Neutrophil (primary cell): ENCODE data around the gene WDR64.
"Not testable (repeated sequence)": the region's sequence is repeated elsewhere in the genome, so short reads cannot be mapped to it uniquely, and the experiment has no call there.

Source experiments
- H3K27ac ChIP-seq: fragments of 200-600 bp; sonication (generic); 2 replicates; pipeline ENCODE4 v1.5.1; 2016; ENCODE audit warnings: mild to moderate bottlenecking, moderate library complexity
- H3K27me3 ChIP-seq: fragments of 200-600 bp; sonication (generic); 2 replicates; pipeline ENCODE4 v1.6.0; 2016; ENCODE audit warnings: mild to moderate bottlenecking
- H3K36me3 ChIP-seq: fragments of 200-600 bp; sonication (generic); 2 replicates; pipeline ENCODE4 v1.5.1; 2017
- H3K4me1 ChIP-seq, 2 experiments: fragments of 200-600 bp in 1 of 2; sonication (generic) in 1 of 2; 1 replicate in 1 of 2; 2 replicates in 1 of 2; pipeline versions ENCODE4 v1.5.1 to v1.6.1; 2013 to 2016; ENCODE audit warnings: low read depth in 1 of 2, low read length in 1 of 2, mild to moderate bottlenecking in 1 of 2, moderate library complexity in 1 of 2; ENCODE audit not compliant: control insufficient read depth in 1 of 2, insufficient read depth in 1 of 2
- H3K4me3 ChIP-seq, 2 experiments: fragments of 200-600 bp in 1 of 2; sonication (generic) in 1 of 2; 1 replicate in 1 of 2; 2 replicates in 1 of 2; pipeline ENCODE4 v1.5.1; 2013 to 2016; ENCODE audit warnings: low read depth in 1 of 2, low read length in 1 of 2, mild to moderate bottlenecking in 1 of 2, moderate library complexity in 1 of 2
- H3K9me3 ChIP-seq: fragments of 200-600 bp; sonication (generic); 2 replicates; pipeline ENCODE4 v1.5.1; 2016
- CTCF ChIP-seq: fragments of 200-600 bp; sonication (generic); IDR thresholded peaks from 2 replicates; pipeline ENCODE4 v1.5.1; 2016; ENCODE audit warnings: antibody characterized with exemption

The WDR64 gene

GRCh38 chr1:241696815-241697639, 44.9 kb downstream of the WDR64 start:
- H3K27ac ChIP-seq: no peak overlapping the region
- no peaks in the 10 kb centered on the region for H3K36me3 ChIP-seq
- no peaks in the 10 kb centered on the region for H3K27me3 ChIP-seq
- TF ChIP-seq CTCF: no peak
- no peaks in the 10 kb centered on the region for H3K9me3 ChIP-seq
- H3K4me3 ChIP-seq: no peak overlapping the region
- no peaks in the 10 kb centered on the region for H3K4me1 ChIP-seq

GRCh38 chr1:241697640-241698018, 45.5 kb downstream of the WDR64 start:
- H3K4me3 ChIP-seq: no peak overlapping the region
- H3K4me1 ChIP-seq: no peaks in the 10 kb centered on the region
- H3K36me3 ChIP-seq: no peaks in the 10 kb centered on the region
- no peaks in the 10 kb centered on the region for H3K27me3 ChIP-seq
- H3K9me3 ChIP-seq: no peaks in the 10 kb centered on the region
- H3K27ac ChIP-seq: no peak overlapping the region
- TF ChIP-seq CTCF: no peak

GRCh38 chr1:241698177-241698576, 46.1 kb downstream of the WDR64 start:
- no peak overlapping the region for H3K4me3 ChIP-seq
- no peaks in the 10 kb centered on the region for H3K4me1 ChIP-seq
- H3K27ac ChIP-seq: no peak overlapping the region
- no peaks in the 10 kb centered on the region for H3K27me3 ChIP-seq
- no peaks in the 10 kb centered on the region for H3K36me3 ChIP-seq
- TF ChIP-seq CTCF: no peak
- H3K9me3 ChIP-seq: no peaks in the 10 kb centered on the region

GRCh38 chr1:241701483-241702295, 49.6 kb downstream of the WDR64 start:
- no peaks in the 10 kb centered on the region for H3K4me1 ChIP-seq
- H3K27me3 ChIP-seq: no peaks in the 10 kb centered on the region
- no peaks in the 10 kb centered on the region for H3K36me3 ChIP-seq
- no peak overlapping the region for H3K4me3 ChIP-seq
- TF ChIP-seq CTCF: no peak
- no peak overlapping the region for H3K27ac ChIP-seq
- H3K9me3 ChIP-seq: no peaks in the 10 kb centered on the region

- no peak for TF ChIP-seq CTCF
- Histone ChIP-seq H3K9me3 (no peaks in the 10 kb centered on the region), H3K27me3 (no peaks in the 10 kb centered on the region), H3K4me3 (no peak overlapping the region), H3K36me3 (no peaks in the 10 kb centered on the region), H3K27ac (no peak overlapping the region), H3K4me1 (no peaks in the 10 kb centered on the region)
These were observed 50.6 kb downstream of the WDR64 start for GRCh38 chr1:241702442-241703373.

GRCh38 chr1:241703739-241704138, 51.7 kb downstream of the WDR64 start:
- not testable (repeated sequence) for H3K9me3 ChIP-seq, H3K4me1 ChIP-seq, H3K27ac ChIP-seq, H3K4me3 ChIP-seq, H3K36me3 ChIP-seq, H3K27me3 ChIP-seq
